Left lung (tissue), 10 donors: ENCODE data around the gene BMPR1B. TPM values are rescaled to one million over a fixed set of nuclear protein-coding genes. Genes with fewer than 3 reads are reported as not detected.

Experiments used
- ATAC-seq: fragments of 200-7000 bp; cut with Tn5 transposase; one replicate; pipeline ENCODE4 v1.9.1; 2020; ENCODE audit warnings: moderate library complexity
- DNase-seq, 4 donors: peaks; one replicate each; pipeline ENCODE4 v3.0.0-alpha.2; 2013 to 2020
- H3K27ac ChIP-seq, 2 donors: fragments of 200-600 bp; sonication (generic) in 1 of 2; one replicate each; pipeline versions ENCODE4 v1.5.0 to v1.8.0; 2020 to 2021
- H3K27me3 ChIP-seq, 2 donors: fragments of 200-600 bp; sonication (generic) in 1 of 2; one replicate each; pipeline versions ENCODE4 v1.5.0 to v1.8.0; 2020 to 2021
- H3K36me3 ChIP-seq, 2 donors: fragments of 200-600 bp; sonication (generic) in 1 of 2; one replicate each; pipeline versions ENCODE4 v1.5.0 to v1.8.0; 2020 to 2021
- H3K4me1 ChIP-seq, 2 donors: fragments of 200-600 bp; one replicate each; pipeline ENCODE4 v1.8.0; 2021
- H3K4me3 ChIP-seq, 2 donors: fragments of 200-600 bp; sonication (generic) in 1 of 2; one replicate each; pipeline versions ENCODE4 v1.5.0 to v1.8.0; 2020 to 2021; ENCODE audit warnings: mild to moderate bottlenecking in 1 of 2
- H3K9me3 ChIP-seq, 2 donors: fragments of 200-600 bp; sonication (generic) in 1 of 2; one replicate each; pipeline versions ENCODE4 v1.5.0 to v1.8.0; 2020 to 2021
- CTCF ChIP-seq, 2 donors: fragments of 200-600 bp; sonication (generic) in 1 of 2; IDR thresholded peaks; one replicate each; pipeline versions ENCODE4 v1.5.0 to v1.8.0; 2021; ENCODE audit warnings: antibody characterized with exemption in 2 of 2
- intact Hi-C, 2 donors: fragments of 100-400 bp; cut with DNase I; formaldehyde crosslinking; loops; one replicate each; pipeline versions ENCODE4 v1.11.2 to v1.14.2; 2022
- polyA plus RNA-seq, 6 donors: library from polyadenylated mRNA; unstranded; fragments of 120-200 nt; gene quantifications; one replicate each; pipeline ENCODE4 v1.2.1, GENCODE V29; 2013; ENCODE audit not compliant: insufficient read length in 6 of 6
- total RNA-seq, 2 donors: library from RNA; stranded (reverse); fragmentation: NEBNext Ultra II Directional; extraction: Animal tissue kit (Norgen Biotek cat#: 25700); gene quantifications; one replicate each; pipeline ENCODE4 v1.2.1, GENCODE V29; 2021
- donor health status: DM: no; HTN: yes; CAD: no.
- donor health status: DM: no; HTN: no; CAD: no.

The BMPR1B gene
- total and polyA plus RNA-seq, 8 donors: 0.61 to 3.3 (median 1.1) TPM

DNA sequence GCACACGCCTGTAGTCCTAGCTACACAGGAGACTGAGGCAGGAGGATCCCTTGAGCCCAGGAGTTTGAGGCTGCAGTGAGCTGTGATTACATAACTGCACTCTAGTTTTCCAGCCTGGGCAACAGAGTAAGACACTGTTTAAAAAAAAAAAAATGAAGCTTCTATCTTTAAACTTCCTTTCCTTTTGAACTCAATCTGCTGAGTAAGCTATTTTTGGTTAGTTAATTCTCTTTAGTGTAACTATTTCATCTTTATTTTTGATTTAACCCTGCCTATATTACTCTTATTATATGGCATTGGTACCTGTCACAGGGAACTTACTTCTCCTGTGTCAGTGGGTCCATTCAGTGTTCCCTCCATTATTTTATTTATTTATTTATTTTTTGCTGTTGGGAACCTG is 160.8 kb downstream of the BMPR1B start:
- H3K9me3 ChIP-seq: peaks cover 0 to 17% of the 10 kb centered on the region in 2 donors
- no peaks in the 10 kb centered on the region for H3K36me3 ChIP-seq
- no peak for TF ChIP-seq CTCF (IDR thresholded peaks at IDR 0.05)
- no peaks in the 10 kb centered on the region for H3K4me1 ChIP-seq
- DNase-seq (no peak), ATAC-seq (no peak)
- intact Hi-C loops: no loop called here
- no peak overlapping the region for H3K27ac ChIP-seq
- H3K4me3 ChIP-seq: no peak overlapping the region
- no peaks in the 10 kb centered on the region for H3K27me3 ChIP-seq

GRCh38 chr4:94920369-94920768 is 162.6 kb downstream of the BMPR1B start:
- Histone ChIP-seq H3K27ac (no peak overlapping the region), H3K36me3 (no peaks in the 10 kb centered on the region), H3K4me1 (no peaks in the 10 kb centered on the region), H3K27me3 (no peaks in the 10 kb centered on the region), H3K9me3 (peaks cover 0 to 17% of the 10 kb centered on the region in 2 donors), H3K4me3 (no peak overlapping the region)
- ATAC-seq (no peak), DNase-seq (no peak)
- TF ChIP-seq CTCF (IDR thresholded peaks at IDR 0.05): no peak
- intact Hi-C loops: no loop called here

GRCh38 chr4:94924566-94924965 is 166.8 kb downstream of the BMPR1B start:
- intact Hi-C loops: no loop called here
- no peak for DNase-seq
- Histone ChIP-seq H3K27me3 (no peaks in the 10 kb centered on the region), H3K36me3 (no peaks in the 10 kb centered on the region), H3K27ac (no peak overlapping the region), H3K9me3 (no peaks in the 10 kb centered on the region), H3K4me1 (no peaks in the 10 kb centered on the region), H3K4me3 (no peak overlapping the region)
- no peak for ATAC-seq
- TF ChIP-seq CTCF (IDR thresholded peaks at IDR 0.05): no peak

DNA sequence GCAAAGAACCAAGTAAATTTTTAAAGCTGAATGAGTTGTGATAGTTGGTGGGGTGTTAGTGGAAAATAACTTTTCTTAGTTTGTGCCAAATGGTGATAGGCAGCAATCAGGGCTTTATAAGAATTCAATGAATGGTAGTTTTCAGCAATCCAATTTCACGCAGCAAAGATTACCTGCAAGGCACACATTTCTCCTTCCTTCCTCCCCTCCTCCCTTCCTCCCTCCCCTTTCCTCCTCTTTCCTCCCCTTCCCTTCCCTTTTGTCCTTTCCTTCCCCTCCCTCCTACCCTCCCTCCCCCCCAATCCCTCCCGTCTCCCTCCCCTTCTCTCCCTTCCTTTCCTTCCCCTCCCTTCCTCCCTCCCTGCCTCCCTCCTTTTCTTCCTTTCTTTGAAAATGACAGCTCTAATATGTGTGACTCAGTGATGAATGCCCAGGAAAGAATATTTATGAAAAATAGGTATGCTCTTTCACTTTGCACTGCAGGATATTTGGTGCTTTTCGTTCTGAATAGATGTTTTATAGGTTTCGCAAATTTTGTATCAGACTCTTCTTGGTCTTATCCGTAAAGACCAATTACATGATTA is 168.1 kb downstream of the BMPR1B start:
- Histone ChIP-seq H3K27ac (no peak overlapping the region), H3K4me3 (no peak overlapping the region), H3K27me3 (no peaks in the 10 kb centered on the region), H3K9me3 (no peaks in the 10 kb centered on the region), H3K36me3 (no peaks in the 10 kb centered on the region), H3K4me1 (no peaks in the 10 kb centered on the region)
- DNase-seq: no peak
- no peak for TF ChIP-seq CTCF (IDR thresholded peaks at IDR 0.05)
- no peak for ATAC-seq
- intact Hi-C loops: no loop called here

- Histone ChIP-seq H3K27me3 (no peaks in the 10 kb centered on the region), H3K9me3 (no peaks in the 10 kb centered on the region), H3K4me3 (no peak overlapping the region), H3K4me1 (no peaks in the 10 kb centered on the region), H3K36me3 (no peaks in the 10 kb centered on the region), H3K27ac (no peak overlapping the region)
- intact Hi-C loops: no loop called here
- TF ChIP-seq CTCF (IDR thresholded peaks at IDR 0.05): no peak
- ATAC-seq (no peak), DNase-seq (no peak)
These were observed 169.2 kb downstream of the BMPR1B start for GRCh38 chr4:94926936-94927335.
